Astrocyte (in vitro differentiated cells and primary cell): ENCODE data around the gene PPP1R15B. TPM values are rescaled to one million over a fixed set of nuclear protein-coding genes. Genes with fewer than 3 reads are reported as not detected.

Experiments
- DNase-seq: peaks from one replicate; pipeline ENCODE4 v3.0.0-alpha.2; 2010; ENCODE audit warnings: low read depth
- FAIRE-seq: peaks from 2 replicates; lab custom pipeline; 2011; peaks lifted over from hg19 to GRCh38; lab: Jason Lieb, UNC
- H2AFZ ChIP-seq: 2 replicates; pipeline ENCODE4 v1.6.0; 2012; ENCODE audit warnings: low read depth, low read length, inconsistent platforms
- H3K27ac ChIP-seq: 2 replicates; pipeline ENCODE4 v1.5.1; 2011; ENCODE audit warnings: low read depth, low read length, inconsistent platforms
- H3K27me3 ChIP-seq: 2 replicates; pipeline ENCODE4 v1.6.0; 2011; ENCODE audit warnings: low read length, inconsistent platforms; ENCODE audit not compliant: insufficient read depth
- H3K36me3 ChIP-seq: 2 replicates; pipeline ENCODE4 v1.5.1; 2011; ENCODE audit warnings: low read length, inconsistent platforms; ENCODE audit not compliant: insufficient read depth
- H3K4me1 ChIP-seq: 2 replicates; pipeline ENCODE4 v1.5.1; 2011; ENCODE audit warnings: low read length, inconsistent platforms; ENCODE audit not compliant: insufficient read depth
- H3K4me2 ChIP-seq: 2 replicates; pipeline ENCODE4 v1.6.0; 2012; ENCODE audit warnings: low read length, inconsistent platforms
- H3K4me3 ChIP-seq: 2 replicates; pipeline ENCODE4 v1.5.1; 2011; ENCODE audit warnings: low read depth, mild to moderate bottlenecking, low read length, inconsistent platforms; ENCODE audit not compliant: insufficient read depth
- H3K79me2 ChIP-seq: 2 replicates; pipeline ENCODE4 v1.6.0; 2012; ENCODE audit warnings: mild to moderate bottlenecking, low read length, inconsistent platforms; ENCODE audit not compliant: insufficient read depth
- H3K9ac ChIP-seq: 2 replicates; pipeline ENCODE4 v1.6.0; 2012; ENCODE audit warnings: mild to moderate bottlenecking, low read length, inconsistent platforms
- H3K9me3 ChIP-seq: 2 replicates; pipeline ENCODE4 v1.5.1; 2012; ENCODE audit warnings: low read depth, mild to moderate bottlenecking, low read length, inconsistent platforms; ENCODE audit not compliant: insufficient read depth
- H4K20me1 ChIP-seq: 2 replicates; pipeline ENCODE4 v1.6.0; 2012; ENCODE audit warnings: low read length, inconsistent platforms; ENCODE audit not compliant: insufficient read depth
- H3K27ac Mint-ChIP-seq: one replicate; pipeline ENCODE4 v1.8.0; 2021; ENCODE audit warnings: mild to moderate bottlenecking, mixed read lengths; ENCODE audit not compliant: unreplicated experiment
- H3K27me3 Mint-ChIP-seq: one replicate; pipeline ENCODE4 v1.8.0; 2021; ENCODE audit warnings: low read depth, mixed read lengths; ENCODE audit not compliant: unreplicated experiment
- H3K36me3 Mint-ChIP-seq: one replicate; pipeline ENCODE4 v1.8.0; 2021; ENCODE audit warnings: low read depth, mixed read lengths; ENCODE audit not compliant: unreplicated experiment
- H3K4me1 Mint-ChIP-seq: one replicate; pipeline ENCODE4 v1.8.0; 2021; ENCODE audit warnings: low read depth, mixed read lengths; ENCODE audit not compliant: unreplicated experiment
- H3K4me3 Mint-ChIP-seq: one replicate; pipeline ENCODE4 v1.8.0; 2021; ENCODE audit warnings: mild to moderate bottlenecking, moderate library complexity, mixed read lengths; ENCODE audit not compliant: unreplicated experiment
- H3K9me3 Mint-ChIP-seq: one replicate; pipeline ENCODE4 v1.8.0; 2021; ENCODE audit warnings: mild to moderate bottlenecking, mixed read lengths; ENCODE audit not compliant: unreplicated experiment
- EZH2 ChIP-seq: IDR thresholded peaks from 2 replicates; pipeline ENCODE4 v1.6.1; 2012; ENCODE audit warnings: mild to moderate bottlenecking, low read length, inconsistent platforms; ENCODE audit not compliant: insufficient read depth
- total RNA-seq: library from RNA; stranded (reverse); gene quantifications from 2 replicates; pipeline ENCODE4 v1.2.1, GENCODE V29; 2021
- TF ChIP-seq, protein P1 (sequence below): IDR thresholded peaks from 2 replicates; pipeline ENCODE4 v1.5.1; 2011; ENCODE audit warnings: low read depth, mild to moderate bottlenecking, inconsistent platforms, low read length, moderate library complexity; ENCODE audit not compliant: insufficient read depth

PPP1R15B gene
- total RNA-seq, 1 donor from 2014 or later, result 38.8 TPM

DNA sequence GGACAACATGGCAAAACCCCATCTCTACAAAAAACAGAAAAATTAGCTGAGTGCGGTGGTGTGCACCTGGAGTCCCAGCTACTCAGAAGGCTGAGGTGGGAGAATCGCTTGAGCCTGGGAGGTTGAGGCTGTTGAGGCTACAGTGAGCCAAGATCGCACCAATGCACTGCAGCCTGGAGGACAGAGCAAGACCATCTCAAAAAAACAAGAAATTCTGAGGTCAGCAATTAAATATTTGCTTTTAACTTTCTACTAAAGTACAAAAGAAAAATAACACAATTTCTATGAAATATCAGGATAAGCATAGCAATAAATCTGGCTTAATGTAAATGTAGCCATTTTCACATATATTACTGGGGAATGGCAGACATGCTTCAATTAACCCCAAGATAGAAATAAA is 9.9 kb downstream of the PPP1R15B start:
- Mint-ChIP-seq H3K27ac (no peak overlapping the region), H3K36me3 (peaks cover 6% of the 10 kb centered on the region), H3K4me3 (no peak overlapping the region), H3K27me3 (no peaks in the 10 kb centered on the region), H3K9me3 (no peaks in the 10 kb centered on the region), H3K4me1 (peaks cover 8% of the 10 kb centered on the region)
- no peaks in the 10 kb centered on the region for H3K9me3 ChIP-seq
- no peak for DNase-seq
- no peak for FAIRE-seq
- peaks cover 48% of the 10 kb centered on the region for H3K79me2 ChIP-seq
- H4K20me1 ChIP-seq, result peaks cover 64% of the 10 kb centered on the region
- H3K36me3 ChIP-seq, result peaks cover 42% of the 10 kb centered on the region
- H2AFZ ChIP-seq, result no peak overlapping the region
- no peak overlapping the region for H3K9ac ChIP-seq
- no peak overlapping the region for H3K4me2 ChIP-seq
- H3K4me1 ChIP-seq, result no peaks in the 10 kb centered on the region
- H3K27me3 ChIP-seq, result no peaks in the 10 kb centered on the region
- no peak overlapping the region for H3K27ac ChIP-seq
- no peak for TF ChIP-seq EZH2
- TF ChIP-seq, protein P1, sequence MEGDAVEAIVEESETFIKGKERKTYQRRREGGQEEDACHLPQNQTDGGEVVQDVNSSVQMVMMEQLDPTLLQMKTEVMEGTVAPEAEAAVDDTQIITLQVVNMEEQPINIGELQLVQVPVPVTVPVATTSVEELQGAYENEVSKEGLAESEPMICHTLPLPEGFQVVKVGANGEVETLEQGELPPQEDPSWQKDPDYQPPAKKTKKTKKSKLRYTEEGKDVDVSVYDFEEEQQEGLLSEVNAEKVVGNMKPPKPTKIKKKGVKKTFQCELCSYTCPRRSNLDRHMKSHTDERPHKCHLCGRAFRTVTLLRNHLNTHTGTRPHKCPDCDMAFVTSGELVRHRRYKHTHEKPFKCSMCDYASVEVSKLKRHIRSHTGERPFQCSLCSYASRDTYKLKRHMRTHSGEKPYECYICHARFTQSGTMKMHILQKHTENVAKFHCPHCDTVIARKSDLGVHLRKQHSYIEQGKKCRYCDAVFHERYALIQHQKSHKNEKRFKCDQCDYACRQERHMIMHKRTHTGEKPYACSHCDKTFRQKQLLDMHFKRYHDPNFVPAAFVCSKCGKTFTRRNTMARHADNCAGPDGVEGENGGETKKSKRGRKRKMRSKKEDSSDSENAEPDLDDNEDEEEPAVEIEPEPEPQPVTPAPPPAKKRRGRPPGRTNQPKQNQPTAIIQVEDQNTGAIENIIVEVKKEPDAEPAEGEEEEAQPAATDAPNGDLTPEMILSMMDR, result no peak
- no peak overlapping the region for H3K4me3 ChIP-seq

DNA sequence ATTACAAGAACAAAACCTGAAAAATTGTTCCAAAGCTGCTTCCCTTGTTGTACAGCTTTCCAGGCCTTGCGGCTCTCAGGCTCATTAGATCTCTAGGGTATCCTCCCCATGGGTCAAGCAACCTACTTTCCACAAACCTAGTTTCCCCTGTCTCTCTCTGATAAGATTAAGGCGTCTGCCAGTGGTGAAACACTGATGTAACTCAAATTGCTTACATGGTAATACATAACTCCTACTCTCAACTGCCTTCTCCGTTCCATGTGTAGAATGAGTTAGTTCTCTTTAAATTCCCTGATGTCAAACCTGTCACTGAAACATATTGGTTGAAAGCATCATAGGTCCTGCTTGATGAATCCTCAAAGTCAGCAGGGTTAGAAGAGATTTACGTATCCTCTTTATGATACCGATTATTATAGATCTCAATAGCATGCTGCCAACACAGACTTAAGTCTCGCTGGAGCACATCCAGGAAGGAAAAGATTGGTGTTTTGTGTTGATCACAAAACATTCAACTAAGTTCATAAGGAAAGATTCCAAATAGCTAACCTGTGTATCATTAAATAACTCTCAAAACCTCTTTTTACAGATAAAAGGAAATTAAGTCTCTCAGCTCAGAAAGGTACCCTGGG is 10.6 kb downstream of the PPP1R15B start:
- Histone ChIP-seq H3K4me2 (no peak overlapping the region), H3K4me3 (no peak overlapping the region), H3K79me2 (peaks cover 41% of the 10 kb centered on the region), H3K36me3 (peaks cover 40% of the 10 kb centered on the region), H3K9me3 (no peaks in the 10 kb centered on the region), H3K27ac (no peak overlapping the region), H3K4me1 (no peaks in the 10 kb centered on the region), H3K9ac (no peak overlapping the region), H3K27me3 (no peaks in the 10 kb centered on the region), H4K20me1 (peaks cover 56% of the 10 kb centered on the region), H2AFZ (no peak overlapping the region)
- TF ChIP-seq, protein P1, result no peak
- TF ChIP-seq EZH2, result no peak
- Mint-ChIP-seq H3K4me3 (no peak overlapping the region), H3K27ac (no peak overlapping the region), H3K27me3 (no peaks in the 10 kb centered on the region), H3K9me3 (no peaks in the 10 kb centered on the region), H3K4me1 (peaks cover 4% of the 10 kb centered on the region), H3K36me3 (peaks cover 7% of the 10 kb centered on the region)
- DNase-seq, result no peak
- no peak for FAIRE-seq
